AG04450 (cell line): ENCODE data around the gene TNFRSF18. TPM values are rescaled to one million over a fixed set of nuclear protein-coding genes. Genes with fewer than 3 reads are reported as not detected.
A peak's percentile ranks its signal among the peaks of the same experiment; 100 is the strongest.

Source experiments
- CTCF ChIA-PET: fragments of 300-600, 350-600 bp; formaldehyde crosslinking; extraction: SDS; loops from one replicate; lab custom pipeline; 2022; ENCODE audit warnings: antibody characterized with exemption, inconsistent platforms; lab: Charles Lee
- POLR2A ChIA-PET: fragments of 350-600 bp; formaldehyde crosslinking; extraction: SDS; loops from one replicate; lab custom pipeline; 2021; ENCODE audit warnings: antibody characterized with exemption, inconsistent platforms; lab: Yijun Ruan, JAX
- DNase-seq: peaks from one replicate; pipeline ENCODE4 v3.0.0-alpha.2; 2011; ENCODE audit warnings: low read depth, low spot score
- H3K27ac ChIP-seq: one replicate; pipeline ENCODE4 v1.5.1; 2012; ENCODE audit warnings: low read depth, low read length, control low read depth
- H3K27me3 ChIP-seq: one replicate; pipeline ENCODE4 v1.6.0; 2012; ENCODE audit warnings: low read length; ENCODE audit not compliant: control insufficient read depth, insufficient read depth
- H3K4me3 ChIP-seq: 2 replicates; pipeline ENCODE4 v1.5.1; 2011; ENCODE audit warnings: mild to moderate bottlenecking, low read depth, low read length, control low read depth
- H3K9me3 ChIP-seq: 2 replicates; pipeline ENCODE4 v1.5.1; 2012; ENCODE audit warnings: low read length; ENCODE audit not compliant: control insufficient read depth, insufficient read depth
- CTCF ChIP-seq: IDR thresholded peaks from 2 replicates; pipeline ENCODE4 v1.5.1; 2011; ENCODE audit warnings: low read depth, low read length, control low read depth, inconsistent platforms
- polyA plus RNA-seq: library from polyadenylated mRNA; depleted of rRNA; stranded (reverse); fragments of >200 nt; gene quantifications from 2 replicates; pipeline ENCODE4 v1.2.3, GENCODE V29; 2011

Gene TNFRSF18
- polyA plus RNA-seq, 1 experiment, result 1.0 TPM

- DNase-seq, result no peak
- Histone ChIP-seq H3K27ac (no peak overlapping the region), H3K27me3 (peaks cover 4% of the 10 kb centered on the region), H3K4me3 (no peak overlapping the region), H3K9me3 (no peaks in the 10 kb centered on the region; the same call in 1 of the 2 replicates)
- no peak for TF ChIP-seq CTCF
- ChIA-PET POLR2A (no interaction called here), CTCF (interaction anchor here (0.5 to 1.2 kb wide), 2 partner anchors 122 to 259 kb away, joined by 3 read pairs; no protein-coding TSS in a partner anchor)
Measured at GRCh38 chr1:1243266-1243660, 36.9 kb upstream of the TNFRSF18 start.

- no peak for DNase-seq
- CTCF ChIA-PET, result interaction anchor here (0.5 kb wide), 1 partner anchor 258 kb away, joined by 3 read pairs; no protein-coding TSS in a partner anchor
- Histone ChIP-seq H3K27ac (no peak overlapping the region), H3K9me3 (no peaks in the 10 kb centered on the region; the same call in 1 of the 2 replicates), H3K4me3 (no peak overlapping the region), H3K27me3 (peaks cover 4% of the 10 kb centered on the region)
- TF ChIP-seq CTCF, result no peak
- POLR2A ChIA-PET, result no interaction called here
Measured at GRCh38 chr1:1242461-1243265, 36.3 kb upstream of the TNFRSF18 start.

GRCh38 chr1:1241588-1242219 lies 35.3 kb upstream of the TNFRSF18 start:
- no peak overlapping the region for H3K4me3 ChIP-seq
- ChIA-PET CTCF (interaction anchor here (0.6 kb wide), 1 partner anchor 118 kb away, joined by 3 read pairs; no protein-coding TSS in a partner anchor), POLR2A (interaction anchor here (0.6 kb wide), 1 partner anchor 9 kb away, joined by 3 read pairs; no protein-coding TSS in a partner anchor)
- H3K27ac ChIP-seq, result no peak overlapping the region
- no peaks in the 10 kb centered on the region for H3K27me3 ChIP-seq
- TF ChIP-seq CTCF, result no peak
- no peak for DNase-seq
- no peaks in the 10 kb centered on the region; the same call in 1 of the 2 replicates for H3K9me3 ChIP-seq

- Histone ChIP-seq H3K4me3 (peak overlapping the region; percentile 31), H3K9me3 (no peaks in the 10 kb centered on the region; the same call in 1 of the 2 replicates), H3K27me3 (no peaks in the 10 kb centered on the region), H3K27ac (no peak overlapping the region)
- no peak for TF ChIP-seq CTCF
- CTCF ChIA-PET, result interaction anchor here (0.6 to 1.4 kb wide), 2 partner anchors 117 to 119 kb away, joined by 3 to 5 read pairs; no protein-coding TSS in a partner anchor
- DNase-seq, result no peak
- POLR2A ChIA-PET, result interaction anchor here (0.6 kb wide), 1 partner anchor 10 kb away, joined by 3 read pairs; no protein-coding TSS in a partner anchor
Measured at GRCh38 chr1:1240822-1241587, 34.6 kb upstream of the TNFRSF18 start.
